Measurements from ENCODE around the gene NAA38. TPM values are rescaled to one million over a fixed set of nuclear protein-coding genes. Genes with fewer than 3 reads are reported as not detected.

NAA38 gene
- total RNA-seq, 2 experiments from 2014 or later, result 15.4 to 16.3 TPM

DNA sequence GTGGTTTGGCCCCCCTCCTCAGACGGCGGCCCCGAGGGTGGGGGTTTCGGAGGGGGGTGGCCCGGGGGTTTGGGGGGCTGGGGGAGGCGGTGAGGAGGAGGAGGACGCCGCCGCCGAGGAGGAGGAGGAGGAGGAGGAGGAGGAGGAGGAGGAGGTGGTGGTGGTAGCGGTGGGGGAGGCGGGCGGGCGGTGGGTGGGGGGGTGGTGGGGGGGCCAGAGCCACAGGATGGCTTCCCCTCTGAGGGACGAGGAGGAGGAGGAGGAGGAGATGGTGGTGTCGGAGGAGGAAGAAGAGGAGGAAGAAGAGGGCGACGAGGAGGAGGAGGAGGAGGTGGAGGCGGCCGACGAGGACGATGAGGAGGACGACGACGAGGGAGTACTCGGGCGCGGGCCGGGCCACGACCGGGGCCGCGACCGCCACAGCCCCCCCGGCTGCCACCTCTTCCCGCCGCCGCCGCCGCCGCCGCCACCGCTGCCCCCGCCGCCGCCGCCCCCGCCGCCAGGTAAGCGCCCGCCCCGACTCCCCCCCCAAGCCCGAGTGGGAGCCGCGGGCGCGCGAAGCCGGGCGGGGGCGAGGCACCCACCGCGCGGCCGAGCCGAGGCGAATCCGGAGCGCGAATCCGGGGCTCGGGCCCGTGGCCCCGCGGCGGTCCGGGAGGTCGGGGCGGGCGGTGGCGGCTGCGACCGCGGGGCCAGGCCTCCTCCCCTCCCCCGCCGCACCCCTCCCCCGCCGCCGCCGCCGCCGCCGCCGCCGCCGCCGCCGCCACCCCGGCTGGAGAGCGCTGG lies 27.4 kb upstream of the NAA38 start:
- DNase-seq (peak in 13 of 14 experiments; percentile 16 to 68 (median 34)), ATAC-seq (ENCODE audit: poor library complexity) (no peak)
- CTCF ChIA-PET, result interaction anchor here (1.0 kb wide), 1 partner anchor 49 kb away, joined by 3 read pairs; no protein-coding TSS in a partner anchor
- Histone ChIP-seq H3K27me3 (ENCODE audit: control insufficient read depth in 1 of 2, insufficient read depth in 2 of 2, low read length in 2 of 2) (no peaks in the 10 kb centered on the region), H3K4me1 (ENCODE audit: insufficient read depth, low read length) (peaks cover 72% of the 10 kb centered on the region), H3K27ac (ENCODE audit: low read depth in 1 of 2, low read length in 2 of 2) (peak overlapping the region in 1 of 2 donors; percentile 96), H3K4me3 (ENCODE audit: low read length) (peak overlapping the region; percentile 98), H3K36me3 (ENCODE audit: insufficient read depth, low read length) (peaks cover 19% of the 10 kb centered on the region), H3K9me3 (ENCODE audit: control insufficient read depth in 1 of 2, insufficient read depth in 1 of 2, low read length in 2 of 2) (no peaks in the 10 kb centered on the region)
- POLR2A ChIA-PET, result interaction anchor here (0.6 to 2.3 kb wide), 6 partner anchors 16 to 273 kb away, joined by 3 to 13 read pairs (median 6); partner anchors contain the start of genes CNTROB, NAA38, TP53 and TRAPPC1
- peak overlapping the region; percentile 74 for H3K4me3 Mint-ChIP-seq
- no peaks in the 10 kb centered on the region for H3K27me3 Mint-ChIP-seq
- intact Hi-C loops (cut with DNase I, micrococcal nuclease), result loop anchor here in 1 of 2 experiments (5.0 kb wide), 1 partner anchor 48 kb away; the partner anchor contains the start of genes CNTROB and TRAPPC1
- H3K27ac Mint-ChIP-seq, result no peak overlapping the region
- peaks cover 6% of the 10 kb centered on the region for H3K4me1 Mint-ChIP-seq (ENCODE audit: low read depth)
- H3K36me3 Mint-ChIP-seq (ENCODE audit: low read depth), result peaks cover 4% of the 10 kb centered on the region
- TF ChIP-seq CTCF (IDR thresholded peaks at IDR 0.05), result no peak
- H3K9me3 Mint-ChIP-seq, result no peaks in the 10 kb centered on the region

DNA sequence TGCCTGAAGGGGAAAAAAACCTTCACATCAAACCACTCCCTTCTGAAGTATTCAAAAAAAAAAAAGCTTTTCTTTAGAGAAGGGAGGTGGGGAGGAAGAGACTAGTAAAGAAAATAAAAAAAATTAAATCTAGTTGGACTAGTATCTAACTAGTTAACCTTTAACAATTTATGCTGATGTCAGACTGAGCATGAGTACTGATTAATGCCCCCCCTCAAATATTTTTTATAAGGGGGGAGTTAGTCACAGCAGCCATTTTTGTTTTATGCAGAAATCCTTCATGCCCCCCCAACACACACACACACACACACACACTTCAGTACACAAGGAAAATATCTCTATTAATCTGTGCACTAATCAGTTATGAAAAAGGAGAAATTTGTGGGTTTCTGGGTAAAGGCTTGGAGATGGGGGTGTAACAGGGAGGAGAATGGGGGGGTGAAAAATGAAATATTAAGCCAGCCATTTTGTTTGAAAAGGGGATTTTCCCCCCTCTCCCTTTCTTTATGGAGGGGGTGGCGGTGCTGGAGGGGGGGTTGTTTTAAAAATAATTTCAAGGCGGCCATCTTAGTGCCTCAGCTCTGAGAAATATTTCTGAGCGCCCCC lies 26.5 kb upstream of the NAA38 start:
- H3K27me3 Mint-ChIP-seq, result no peaks in the 10 kb centered on the region
- peak overlapping the region; percentile 33 to 59 for H3K27ac ChIP-seq (ENCODE audit: low read depth in 1 of 2, low read length in 2 of 2)
- peak overlapping the region; percentile 53 for H3K4me3 ChIP-seq (ENCODE audit: low read length)
- ChIA-PET POLR2A (interaction anchor here (1.0 to 2.3 kb wide), 5 partner anchors 15 to 197 kb away, joined by 4 to 13 read pairs (median 4); partner anchors contain the start of genes NAA38 and TP53), CTCF (interaction anchor here (0.9 to 1.7 kb wide), 2 partner anchors 26 to 323 kb away, joined by 3 read pairs; partner anchors contain the start of genes CYB5D1 and NAA38)
- peak in 8 of 14 experiments; percentile 17 to 84 (median 34) for DNase-seq
- peak overlapping the region; percentile 89 for H3K4me3 Mint-ChIP-seq
- H3K4me1 Mint-ChIP-seq (ENCODE audit: low read depth), result peaks cover 6% of the 10 kb centered on the region
- ATAC-seq (ENCODE audit: poor library complexity), result peak; percentile 2
- no peak overlapping the region for H3K27ac Mint-ChIP-seq
- peaks cover 4% of the 10 kb centered on the region for H3K36me3 Mint-ChIP-seq (ENCODE audit: low read depth)
- peaks cover 66% of the 10 kb centered on the region for H3K4me1 ChIP-seq (ENCODE audit: insufficient read depth, low read length)
- no peaks in the 10 kb centered on the region for H3K27me3 ChIP-seq (ENCODE audit: control insufficient read depth in 1 of 2, insufficient read depth in 2 of 2, low read length in 2 of 2)
- no peaks in the 10 kb centered on the region for H3K9me3 Mint-ChIP-seq
- H3K36me3 ChIP-seq (ENCODE audit: insufficient read depth, low read length), result peaks cover 21% of the 10 kb centered on the region
- H3K9me3 ChIP-seq (ENCODE audit: control insufficient read depth in 1 of 2, insufficient read depth in 1 of 2, low read length in 2 of 2), result no peaks in the 10 kb centered on the region
- intact Hi-C loops (cut with DNase I, micrococcal nuclease), result no loop called here
- no peak for TF ChIP-seq CTCF (IDR thresholded peaks at IDR 0.05)

GRCh38 chr17:7882629-7883028 lies 25.3 kb upstream of the NAA38 start:
- POLR2A ChIA-PET, result interaction anchor here (0.6 to 2.3 kb wide), 6 partner anchors 14 to 196 kb away, joined by 3 to 13 read pairs (median 4); partner anchors contain the start of genes NAA38, RNF227 and TP53
- H3K9me3 Mint-ChIP-seq, result no peaks in the 10 kb centered on the region
- Histone ChIP-seq H3K9me3 (ENCODE audit: control insufficient read depth in 1 of 2, insufficient read depth in 1 of 2, low read length in 2 of 2) (no peaks in the 10 kb centered on the region), H3K27ac (ENCODE audit: low read depth in 1 of 2, low read length in 2 of 2) (peak overlapping the region in 1 of 2 donors; percentile 41), H3K36me3 (ENCODE audit: insufficient read depth, low read length) (peaks cover 21% of the 10 kb centered on the region), H3K27me3 (ENCODE audit: control insufficient read depth in 1 of 2, insufficient read depth in 2 of 2, low read length in 2 of 2) (no peaks in the 10 kb centered on the region), H3K4me1 (ENCODE audit: insufficient read depth, low read length) (peaks cover 53% of the 10 kb centered on the region), H3K4me3 (ENCODE audit: low read length) (no peak overlapping the region)
- DNase-seq (no peak), ATAC-seq (ENCODE audit: poor library complexity) (no peak)
- H3K27ac Mint-ChIP-seq, result no peak overlapping the region
- H3K36me3 Mint-ChIP-seq (ENCODE audit: low read depth), result peaks cover 4% of the 10 kb centered on the region
- intact Hi-C loops (cut with DNase I, micrococcal nuclease), result no loop called here
- H3K4me1 Mint-ChIP-seq (ENCODE audit: low read depth), result peaks cover 6% of the 10 kb centered on the region
- TF ChIP-seq CTCF (IDR thresholded peaks at IDR 0.05), result no peak
- no peak overlapping the region for H3K4me3 Mint-ChIP-seq
- H3K27me3 Mint-ChIP-seq, result no peaks in the 10 kb centered on the region
- CTCF ChIA-PET, result interaction anchor here (0.6 to 1.7 kb wide), 2 partner anchors 21 to 25 kb away, joined by 3 to 5 read pairs; partner anchors contain the start of genes CYB5D1 and NAA38

All from CD4-positive, alpha-beta T cell (primary cell).